ENCODE measurements around the gene GRSF1. TPM values are rescaled to one million over a fixed set of nuclear protein-coding genes. Genes with fewer than 3 reads are reported as not detected.
A peak's percentile ranks its signal among the peaks of the same experiment; 100 is the strongest.
"Not testable (repeated sequence)": the region's sequence is repeated elsewhere in the genome, so short reads cannot be mapped to it uniquely, and the experiment has no call there.

GRSF1 gene
- total and polyA plus RNA-seq, 10 of the 15 experiments (the other 5 are each of a cell fraction or from before 2014, with no cell fraction given) = 37.5 to 105 (median 68.4) TPM

DNA sequence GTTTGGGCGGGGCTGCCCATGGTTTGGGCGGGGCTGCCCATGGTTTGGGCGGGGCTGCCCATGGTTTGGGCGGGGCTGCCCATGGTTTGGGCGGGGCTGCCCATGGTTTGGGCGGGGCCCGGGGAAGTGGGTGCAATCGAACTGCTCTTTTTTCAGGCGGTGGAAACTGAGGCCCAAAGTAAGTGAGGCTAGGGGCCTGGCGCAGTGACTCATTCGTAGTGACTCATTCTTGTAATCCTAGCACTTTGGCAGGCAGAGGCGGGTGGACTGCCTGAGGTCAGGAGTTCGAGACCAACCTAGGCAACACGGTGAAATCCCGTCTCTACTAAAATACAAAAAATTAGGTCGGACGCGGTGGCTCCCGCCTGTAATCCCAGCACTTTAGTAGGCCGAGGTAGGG is 447 bp upstream of the GRSF1 start:
- ChIA-PET SMC1A (ENCODE audit: uncharacterized antibody, unreplicated experiment) (interaction anchor here (1.6 kb wide), 1 partner anchor 62 kb away, joined by 4 read pairs; the partner anchor contains the start of gene MOB1B), CTCF (interaction anchor here (0.6 to 2.1 kb wide), 4 partner anchors 38 to 172 kb away, joined by 3 to 7 read pairs (median 3); no protein-coding TSS in a partner anchor), POLR2A (interaction anchor here (2.4 kb wide), 1 partner anchor 155 kb away, joined by 16 read pairs; the partner anchor contains the start of gene DCK), RAD21 (ENCODE audit: unreplicated experiment) (interaction anchor here (0.6 to 1.1 kb wide), 3 partner anchors 91 to 157 kb away, joined by 3 to 7 read pairs (median 3); no protein-coding TSS in a partner anchor)
- not testable (repeated sequence) for FAIRE-seq; H3K4me3 ChIP-seq; H3K9me3 ChIP-seq (replicated peaks; ENCODE audit: control insufficient read depth, insufficient read depth, low read length); H3K27ac ChIP-seq (ENCODE audit: control insufficient read depth, insufficient read depth); H3K9ac ChIP-seq (ENCODE audit: control insufficient read depth, insufficient read depth, low read length); H4K20me1 ChIP-seq (ENCODE audit: control insufficient read depth, insufficient read depth); BruUV-seq (replicated peaks); ATAC-seq; H3K4me2 ChIP-seq (ENCODE audit: control insufficient read depth, insufficient read depth); DNase-seq (ENCODE audit: low read depth, low spot score); H3K27me3 ChIP-seq (replicated peaks in 1 of 2; ENCODE audit: control insufficient read depth in 2 of 2, insufficient read depth in 2 of 2, low read length in 1 of 2); H3K36me3 ChIP-seq (ENCODE audit: control insufficient read depth in 2 of 2, insufficient read depth in 2 of 2, low read length in 1 of 2)
- Histone ChIP-seq H3K79me2 (ENCODE audit: control insufficient read depth, insufficient read depth, low read length) (peaks cover 39% of the 10 kb centered on the region), H2AFZ (ENCODE audit: control insufficient read depth, low read depth, low read length) (0 out of 2 replicates have a peak overlapping the region, but pooled peaks have one; percentile 34), H3K4me1 (ENCODE audit: control insufficient read depth, insufficient read depth, low read length) (peaks cover 14% of the 10 kb centered on the region)
- TF ChIP-seq SMARCA5 (IDR thresholded peaks at IDR 0.05) (0 out of 2 replicates have a peak, but pooled peaks have one; percentile 33), CHD4 (IDR thresholded peaks at IDR 0.05) (0 out of 2 replicates have a peak, but pooled peaks have one; percentile 83)
- intact Hi-C loops (cut with micrococcal nuclease; ENCODE audit: unreplicated experiment) (loop anchor here (2.0 kb wide), 1 partner anchor 63 kb away; the partner anchor contains the start of gene MOB1B), in situ Hi-C loops (cut with MboI) (loop anchor here (5.0 kb wide), 1 partner anchor 152 kb away; the partner anchor contains the start of gene DCK)
- 41% methylated on average over 17 of the region's 20 CpGs for WGBS (ENCODE audit: insufficient coverage, insufficient replicate concordance, low lambda C conversion rate, missing lambda C conversion rate)

DNA sequence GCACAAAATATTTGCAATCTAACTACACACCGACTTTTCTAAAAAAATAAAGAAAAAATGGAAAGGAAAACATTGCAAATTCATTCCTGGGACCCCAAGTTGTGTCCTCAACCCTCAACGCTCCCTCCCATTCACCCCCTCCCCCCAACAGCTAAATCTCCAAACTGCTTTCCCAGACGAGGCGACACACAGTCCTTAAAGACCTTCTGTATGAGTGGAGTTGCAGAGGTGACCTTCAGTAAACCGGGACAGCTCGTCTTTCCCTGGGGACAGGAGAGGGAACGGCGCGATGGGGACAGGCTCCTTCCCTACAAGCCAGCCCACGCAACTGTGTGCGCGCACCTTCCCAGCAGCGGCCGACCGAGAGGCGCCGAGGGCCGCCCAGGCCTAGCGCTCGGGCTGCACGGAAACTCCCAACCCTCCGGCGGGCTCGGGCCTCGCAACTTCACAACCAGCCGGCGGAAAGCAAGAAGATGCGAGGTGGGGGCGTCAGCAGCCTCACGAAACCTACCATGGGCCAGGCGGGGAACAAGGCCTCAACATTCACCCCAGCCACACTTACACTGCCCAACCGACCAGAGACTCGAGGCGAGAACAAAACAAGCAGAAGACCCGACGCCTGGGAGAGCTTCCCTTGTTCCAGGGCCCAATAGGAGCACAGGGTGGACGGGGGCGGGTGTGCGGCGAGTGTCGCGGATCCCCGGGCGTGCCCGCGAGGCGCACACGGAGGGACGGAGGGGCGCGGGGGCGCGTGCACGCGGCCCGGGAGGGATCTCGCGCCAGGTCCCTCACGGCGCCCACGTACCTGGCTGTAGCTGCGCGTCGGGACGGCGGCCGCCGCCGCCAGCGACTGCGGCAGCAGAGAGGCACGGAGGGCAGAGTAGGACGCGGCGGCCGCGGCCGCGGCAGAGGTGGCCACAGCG is 763 bp downstream of the GRSF1 start:
- no TSS peak for BruUV-seq (replicated peaks)
- Histone ChIP-seq H3K27me3 (replicated peaks in 1 of 2; ENCODE audit: control insufficient read depth in 2 of 2, insufficient read depth in 2 of 2, low read length in 1 of 2) (no peaks in the 10 kb centered on the region), H4K20me1 (ENCODE audit: control insufficient read depth, insufficient read depth) (no peaks in the 10 kb centered on the region), H3K27ac (ENCODE audit: control insufficient read depth, insufficient read depth) (peak overlapping the region; percentile 85), H3K4me3 (peak overlapping the region; percentile 85), H2AFZ (ENCODE audit: control insufficient read depth, low read depth, low read length) (peak overlapping the region; percentile 80), H3K4me2 (ENCODE audit: control insufficient read depth, insufficient read depth) (peak overlapping the region; percentile 87), H3K9ac (ENCODE audit: control insufficient read depth, insufficient read depth, low read length) (peak overlapping the region; percentile 90), H3K4me1 (ENCODE audit: control insufficient read depth, insufficient read depth, low read length) (peaks cover 6% of the 10 kb centered on the region), H3K36me3 (ENCODE audit: control insufficient read depth in 2 of 2, insufficient read depth in 2 of 2, low read length in 1 of 2) (peaks cover 0 to 9% of the 10 kb centered on the region in 2 experiments; a peak in 1 of 4 replicates), H3K9me3 (replicated peaks; ENCODE audit: control insufficient read depth, insufficient read depth, low read length) (no peaks in the 10 kb centered on the region), H3K79me2 (ENCODE audit: control insufficient read depth, insufficient read depth, low read length) (peaks cover 46% of the 10 kb centered on the region)
- in situ Hi-C loops (cut with MboI) = no loop called here
- SMC1A ChIA-PET (ENCODE audit: uncharacterized antibody, unreplicated experiment) = interaction anchor here (0.6 to 4.3 kb wide), 21 partner anchors 19 to 171 kb away, joined by 3 to 24 read pairs (median 3); partner anchors contain the start of genes DCK and MOB1B
- POLR2A ChIA-PET = interaction anchor here (0.5 to 2.5 kb wide), 15 partner anchors 10 to 182 kb away, joined by 3 to 16 read pairs (median 4); partner anchors contain the start of genes DCK and MOB1B
- under 1% methylated on average over 54 of the region's 80 CpGs for WGBS (ENCODE audit: insufficient coverage, insufficient replicate concordance, low lambda C conversion rate, missing lambda C conversion rate)
- ATAC-seq = peak; percentile 69
- CTCF ChIA-PET = interaction anchor here (0.6 to 2.1 kb wide), 8 partner anchors 15 to 171 kb away, joined by 3 to 8 read pairs (median 4); partner anchors contain the start of gene MOB1B
- no peak for FAIRE-seq
- no peak for DNase-seq (ENCODE audit: low read depth, low spot score)
- intact Hi-C loops (cut with micrococcal nuclease; ENCODE audit: unreplicated experiment) = loop anchor here (2.0 to 10.0 kb wide), 7 partner anchors 88 to 1276 kb away; partner anchors contain the start of genes DCK and UTP3
- RAD21 ChIA-PET (ENCODE audit: unreplicated experiment) = interaction anchor here (0.6 to 3.3 kb wide), 16 partner anchors 11 to 170 kb away, joined by 3 to 21 read pairs (median 4); partner anchors contain the start of gene MOB1B
- TF ChIP-seq HDGF (IDR thresholded peaks at IDR 0.05) = peak; percentile 63
- no peak for TF ChIP-seq ZSCAN29 (IDR thresholded peaks at IDR 0.05)
- TF ChIP-seq NBN (IDR thresholded peaks at IDR 0.05) = peak; percentile 76; the same call in 1 of the 2 replicates
- TF ChIP-seq EGR1 (IDR thresholded peaks at IDR 0.05; ENCODE audit: borderline replicate concordance in 1 of 2, low read depth in 2 of 2, low read length in 2 of 2) = peak in 1 of 2 experiments; percentile 75; a peak in 2 of 3 replicates
- TF ChIP-seq, protein P1, sequence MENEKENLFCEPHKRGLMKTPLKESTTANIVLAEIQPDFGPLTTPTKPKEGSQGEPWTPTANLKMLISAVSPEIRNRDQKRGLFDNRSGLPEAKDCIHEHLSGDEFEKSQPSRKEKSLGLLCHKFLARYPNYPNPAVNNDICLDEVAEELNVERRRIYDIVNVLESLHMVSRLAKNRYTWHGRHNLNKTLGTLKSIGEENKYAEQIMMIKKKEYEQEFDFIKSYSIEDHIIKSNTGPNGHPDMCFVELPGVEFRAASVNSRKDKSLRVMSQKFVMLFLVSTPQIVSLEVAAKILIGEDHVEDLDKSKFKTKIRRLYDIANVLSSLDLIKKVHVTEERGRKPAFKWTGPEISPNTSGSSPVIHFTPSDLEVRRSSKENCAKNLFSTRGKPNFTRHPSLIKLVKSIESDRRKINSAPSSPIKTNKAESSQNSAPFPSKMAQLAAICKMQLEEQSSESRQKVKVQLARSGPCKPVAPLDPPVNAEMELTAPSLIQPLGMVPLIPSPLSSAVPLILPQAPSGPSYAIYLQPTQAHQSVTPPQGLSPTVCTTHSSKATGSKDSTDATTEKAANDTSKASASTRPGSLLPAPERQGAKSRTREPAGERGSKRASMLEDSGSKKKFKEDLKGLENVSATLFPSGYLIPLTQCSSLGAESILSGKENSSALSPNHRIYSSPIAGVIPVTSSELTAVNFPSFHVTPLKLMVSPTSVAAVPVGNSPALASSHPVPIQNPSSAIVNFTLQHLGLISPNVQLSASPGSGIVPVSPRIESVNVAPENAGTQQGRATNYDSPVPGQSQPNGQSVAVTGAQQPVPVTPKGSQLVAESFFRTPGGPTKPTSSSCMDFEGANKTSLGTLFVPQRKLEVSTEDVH (IDR thresholded peaks at IDR 0.05; ENCODE audit: low read depth, partially characterized antibody) = no peak
- TF ChIP-seq POLR2A (IDR thresholded peaks at IDR 0.05; ENCODE audit: low read depth, low read length) = peak; percentile 75
- TF ChIP-seq CHD1 (IDR thresholded peaks at IDR 0.05; ENCODE audit: low read depth, low read length) = 0 out of 2 replicates have a peak, but pooled peaks have one; percentile 70

Measured in GM12878 (cell line).